Stomach (tissue), 9 donors: ENCODE measurements around the gene SPECC1. TPM values are rescaled to one million over a fixed set of nuclear protein-coding genes. Genes with fewer than 3 reads are reported as not detected.

Source experiments
- DNase-seq, 2 donors: peaks; one replicate each; pipeline versions ENCODE4 v3.0.0 to v3.0.0-alpha.2; 2013 to 2019
- H3K27ac ChIP-seq, 5 donors: fragments of 200-600 bp in 4 of 5; sonication (generic) in 4 of 5; one replicate each; pipeline ENCODE4 v1.5.1; 2013 to 2019; ENCODE audit warnings: mild to moderate bottlenecking in 1 of 5, moderate library complexity in 1 of 5
- H3K27me3 ChIP-seq, 3 donors: fragments of 200-600 bp; sonication (generic); one replicate each; pipeline ENCODE4 v1.5.1; 2017 to 2019; ENCODE audit warnings: mixed run types in 1 of 3
- H3K36me3 ChIP-seq, 4 donors: fragments of 200-600 bp; sonication (generic); 1 replicate in 3 of 4; 2 replicates in 1 of 4; pipeline ENCODE4 v1.5.1; 2016 to 2019
- H3K4me1 ChIP-seq, 4 donors: fragments of 200-600 bp; sonication (generic); one replicate each; pipeline ENCODE4 v1.5.1; 2016 to 2019
- H3K4me3 ChIP-seq, 4 donors: fragments of 200-600 bp; sonication (generic) in 3 of 4; one replicate each; pipeline ENCODE4 v1.5.1; 2016 to 2019; ENCODE audit warnings: mild to moderate bottlenecking in 1 of 4
- H3K9me3 ChIP-seq, 4 donors: fragments of 200-600 bp; sonication (generic); one replicate each; pipeline ENCODE4 v1.5.1; 2016 to 2019
- CTCF ChIP-seq, 7 experiments: fragments of 450-650 bp in 4 of 7; fragments of 200-600 bp in 3 of 7; sonication (generic) in 3 of 7; IDR thresholded peaks; one replicate each; pipeline ENCODE4 v1.5.1; 2016 to 2019; ENCODE audit warnings: antibody characterized with exemption in 7 of 7, control low read depth in 2 of 7, mild to moderate bottlenecking in 1 of 7
- EP300 ChIP-seq: sonication (generic); formaldehyde crosslinking; IDR thresholded peaks from one replicate; pipeline ENCODE4 v1.6.1; 2017; ENCODE audit warnings: antibody characterized with exemption
- POLR2A ChIP-seq, 4 donors: fragments of 450-650 bp; IDR thresholded peaks; one replicate each; pipeline ENCODE4 v1.6.1; 2016; ENCODE audit warnings: antibody characterized with exemption in 4 of 4, control low read depth in 2 of 4, mild to moderate bottlenecking in 1 of 4, moderate library complexity in 1 of 4
- POLR2AphosphoS5 ChIP-seq, 3 donors: sonication (generic); formaldehyde crosslinking; IDR thresholded peaks; one replicate each; pipeline ENCODE4 v1.6.1; 2016; ENCODE audit warnings: antibody characterized with exemption in 3 of 3
- WGBS, 5 donors: extraction: QIAGEN DNeasy Blood & Tissue Kit in 3 of 5; methylation state at CpG; one replicate each; pipeline versions ENCODE4 v1.1.5 to v1.1.7; 2013 to 2018; 5-methylcytosine and 5-hydroxymethylcytosine counted together
- intact Hi-C: fragments of 100-400 bp; cut with DNase I; formaldehyde crosslinking; loops from one replicate; pipeline ENCODE4 v1.15.1; 2023; ENCODE audit warnings: low total_unique reads
- polyA plus RNA-seq, 3 donors: library from polyadenylated mRNA; stranded (reverse); fragments of 200-250 nt; gene quantifications; one replicate each; pipeline ENCODE4 v1.2.3, GENCODE V29; 2013
- total RNA-seq, 5 donors: library from RNA; depleted of rRNA; stranded (reverse); fragments of >200 nt; gene quantifications; one replicate each; pipeline versions ENCODE4 v1.1.0 to v1.2.3, GENCODE V29; 2014 to 2016
- donor health status: healthy with polysubstance abuse.
- donor health status: Bipolar disorder and iron deficiency.
- donor health status: healthy.

Gene SPECC1
- total and polyA plus RNA-seq, 8 donors: 12.8 to 161 (median 34.5) TPM

GRCh38 chr17:20174588-20175265 lies 165.6 kb downstream of the SPECC1 start:
- no peak overlapping the region for H3K4me3 ChIP-seq
- peaks cover 10 to 36% (median 20%) of the 10 kb centered on the region in 4 donors for H3K4me1 ChIP-seq
- H3K36me3 ChIP-seq: no peaks in the 10 kb centered on the region
- peak in 1 of 2 donors; percentile 39 for DNase-seq
- 70 to 88% (median 83%) methylated on average over 12 of the region's 12 CpGs for WGBS, 5 donors
- intact Hi-C loops: no loop called here
- H3K27ac ChIP-seq: peak overlapping the region in 1 of 5 donors; percentile 3
- H3K9me3 ChIP-seq: no peaks in the 10 kb centered on the region
- no peaks in the 10 kb centered on the region for H3K27me3 ChIP-seq
- TF ChIP-seq POLR2AphosphoS5 (IDR thresholded peaks at IDR 0.05) (no peak), EP300 (no peak), POLR2A (IDR thresholded peaks at IDR 0.05) (no peak), CTCF (IDR thresholded peaks at IDR 0.05) (no peak)

GRCh38 chr17:20179041-20179440 lies 169.9 kb downstream of the SPECC1 start:
- Histone ChIP-seq H3K4me1 (peaks cover 0 to 5% (median 0%) of the 10 kb centered on the region in 4 donors), H3K36me3 (no peaks in the 10 kb centered on the region), H3K27ac (no peak overlapping the region), H3K9me3 (no peaks in the 10 kb centered on the region), H3K4me3 (no peak overlapping the region), H3K27me3 (no peaks in the 10 kb centered on the region)
- 89 to 95% (median 93%) methylated on average over 3 of the region's 3 CpGs for WGBS, 5 donors
- TF ChIP-seq EP300 (no peak), POLR2A (IDR thresholded peaks at IDR 0.05) (no peak)
- DNase-seq: no peak
- intact Hi-C loops: no loop called here

- H3K9me3 ChIP-seq: no peaks in the 10 kb centered on the region
- H3K4me3 ChIP-seq: no peak overlapping the region
- H3K36me3 ChIP-seq: no peaks in the 10 kb centered on the region
- DNase-seq: no peak
- WGBS, 5 donors: 88 to 100% (median 98%) methylated on average over 1 of the region's 1 CpG
- no peaks in the 10 kb centered on the region for H3K27me3 ChIP-seq
- H3K27ac ChIP-seq: no peak overlapping the region
- TF ChIP-seq POLR2A (IDR thresholded peaks at IDR 0.05): no peak
- TF ChIP-seq CTCF (IDR thresholded peaks at IDR 0.05): no peak
- no peak for TF ChIP-seq EP300
- TF ChIP-seq POLR2AphosphoS5 (IDR thresholded peaks at IDR 0.05): no peak
- no peaks in the 10 kb centered on the region for H3K4me1 ChIP-seq
- intact Hi-C loops: no loop called here
Measured at GRCh38 chr17:20180661-20181060, 171.5 kb downstream of the SPECC1 start.

- Histone ChIP-seq H3K27me3 (no peaks in the 10 kb centered on the region), H3K27ac (no peak overlapping the region), H3K36me3 (no peaks in the 10 kb centered on the region), H3K4me1 (peaks cover 0 to under 1% (median 0%) of the 10 kb centered on the region in 4 donors), H3K4me3 (no peak overlapping the region), H3K9me3 (no peaks in the 10 kb centered on the region)
- intact Hi-C loops: no loop called here
- WGBS, 5 donors: 54 to 63% (median 60%) methylated on average over 2 of the region's 2 CpGs
- TF ChIP-seq CTCF (IDR thresholded peaks at IDR 0.05) (no peak), POLR2A (IDR thresholded peaks at IDR 0.05) (no peak), POLR2AphosphoS5 (IDR thresholded peaks at IDR 0.05) (no peak), EP300 (no peak)
- no peak for DNase-seq
Measured at GRCh38 chr17:20184181-20184580, 175.0 kb downstream of the SPECC1 start.

- no peak overlapping the region for H3K27ac ChIP-seq
- intact Hi-C loops: no loop called here
- WGBS, 5 donors: 89 to 94% (median 92%) methylated on average over 8 to 10 of the region's 10 CpGs
- no peak overlapping the region for H3K4me3 ChIP-seq
- H3K36me3 ChIP-seq: no peaks in the 10 kb centered on the region
- H3K9me3 ChIP-seq: no peaks in the 10 kb centered on the region
- H3K27me3 ChIP-seq: no peaks in the 10 kb centered on the region
- TF ChIP-seq CTCF (IDR thresholded peaks at IDR 0.05) (no peak), EP300 (no peak), POLR2AphosphoS5 (IDR thresholded peaks at IDR 0.05) (no peak), POLR2A (IDR thresholded peaks at IDR 0.05) (no peak)
- peaks cover 0 to 9% (median 2%) of the 10 kb centered on the region in 4 donors for H3K4me1 ChIP-seq
- DNase-seq: no peak
Measured at GRCh38 chr17:20184977-20185619, 175.9 kb downstream of the SPECC1 start.
